Measurements from ENCODE around the gene MAPK8IP2. TPM values are rescaled to one million over a fixed set of nuclear protein-coding genes. Genes with fewer than 3 reads are reported as not detected.

The MAPK8IP2 gene
- total RNA-seq, 1 experiment from 2014 or later: 6.4 TPM

DNA sequence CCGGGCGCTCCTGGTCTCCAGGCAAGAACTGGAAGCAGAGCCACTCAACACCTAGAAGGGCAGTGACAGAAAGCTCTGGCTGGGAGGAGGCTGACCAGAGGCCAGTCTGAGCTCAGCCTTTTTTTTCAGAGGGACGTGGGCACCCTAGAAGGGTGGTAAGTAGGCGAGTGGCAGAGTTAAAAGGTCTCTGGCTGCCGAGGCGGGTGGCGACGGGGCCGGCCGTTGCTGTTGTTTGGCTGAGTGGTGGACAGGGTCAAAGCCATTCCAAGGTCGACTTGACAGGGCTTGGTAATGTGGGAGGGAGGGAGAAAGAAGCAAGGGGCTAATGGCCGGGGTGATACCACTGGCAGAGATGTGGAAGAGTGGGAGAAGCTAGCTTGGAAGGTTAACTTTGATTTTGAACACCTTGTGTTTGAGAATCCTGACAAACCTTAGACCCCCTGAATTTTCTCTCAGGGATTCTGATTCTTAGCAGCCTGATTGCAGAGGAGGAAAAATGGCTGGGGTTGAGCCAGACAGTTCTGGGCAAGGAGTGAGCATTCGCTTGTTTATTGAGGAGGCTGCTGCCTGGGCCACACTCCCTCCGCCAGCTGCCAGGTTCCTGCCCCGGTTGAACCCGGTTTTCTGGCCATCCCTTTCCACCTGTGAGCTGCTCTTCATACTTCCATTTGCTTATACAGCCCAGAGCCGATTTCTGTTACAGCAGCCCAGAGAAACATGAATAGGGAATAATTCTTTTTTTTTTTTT is 37.0 kb upstream of the MAPK8IP2 start:
- ATAC-seq (no peak; the same call in 1 of the 2 replicates), DNase-seq (ENCODE audit: low read depth, low spot score) (no peak)
- no TSS peak for BruUV-seq (replicated peaks)
- ChIA-PET RAD21 (ENCODE audit: low non-redundant PET in 1 of 2, low total read pairs in 2 of 2, uncharacterized antibody in 2 of 2, unreplicated experiment in 2 of 2) (interaction anchor here in 1 of 2 experiments (0.8 to 1.2 kb wide), 2 partner anchors 12 to 36 kb away, joined by 3 to 4 read pairs; no protein-coding TSS in a partner anchor), CTCF (interaction anchor here (1.3 to 1.7 kb wide), 6 partner anchors 9 to 57 kb away, joined by 4 to 11 read pairs (median 8); partner anchors contain the start of genes CHKB and SCO2), POLR2A (interaction anchor here (1.0 to 1.6 kb wide), 7 partner anchors 11 to 65 kb away, joined by 3 to 8 read pairs (median 4); partner anchors contain the start of genes ARSA, CHKB, LMF2 and NCAPH2)
- H3K27me3 ChIP-seq (ENCODE audit: insufficient read depth, low read length): no peaks in the 10 kb centered on the region
- no peaks in the 10 kb centered on the region for H4K20me1 ChIP-seq (ENCODE audit: insufficient read depth)
- peak overlapping the region; percentile 43; the same call in 1 of the 2 replicates for H3K27ac ChIP-seq (ENCODE audit: low read depth, low read length)
- peak overlapping the region; percentile 81 for H3K4me2 ChIP-seq (ENCODE audit: low read length)
- no peaks in the 10 kb centered on the region; a peak in 1 of 4 replicates for H3K36me3 ChIP-seq (ENCODE audit: control insufficient read depth in 1 of 2, insufficient read depth in 2 of 2, low read length in 2 of 2)
- no peak for TF ChIP-seq SP1 (IDR thresholded peaks at IDR 0.05; ENCODE audit: low read depth)
- peak overlapping the region; percentile 61 for H3K9ac ChIP-seq (ENCODE audit: low read length)
- no peaks in the 10 kb centered on the region for H3K9me3 ChIP-seq (ENCODE audit: control insufficient read depth in 1 of 2, insufficient read depth in 1 of 2, low read depth in 1 of 2, low read length in 2 of 2)
- no peak overlapping the region for H2AFZ ChIP-seq (ENCODE audit: low read depth, low read length, poor library complexity, severe bottlenecking)
- peaks cover 6 to 11% of the 10 kb centered on the region in 2 experiments; a peak in 2 of 4 replicates for H3K4me1 ChIP-seq (ENCODE audit: control insufficient read depth in 1 of 2, insufficient read depth in 2 of 2, low read length in 2 of 2)
- intact Hi-C loops (cut with micrococcal nuclease): no loop called here
- H3K4me3 ChIP-seq (replicated peaks in 1 of 2; ENCODE audit: low read depth in 1 of 2, low read length in 2 of 2): peak overlapping the region; percentile 70
- no peaks in the 10 kb centered on the region for H3K79me2 ChIP-seq (ENCODE audit: insufficient read depth, low read length)
- H3K9me2 ChIP-seq (ENCODE audit: insufficient read depth): no peaks in the 10 kb centered on the region

DNA sequence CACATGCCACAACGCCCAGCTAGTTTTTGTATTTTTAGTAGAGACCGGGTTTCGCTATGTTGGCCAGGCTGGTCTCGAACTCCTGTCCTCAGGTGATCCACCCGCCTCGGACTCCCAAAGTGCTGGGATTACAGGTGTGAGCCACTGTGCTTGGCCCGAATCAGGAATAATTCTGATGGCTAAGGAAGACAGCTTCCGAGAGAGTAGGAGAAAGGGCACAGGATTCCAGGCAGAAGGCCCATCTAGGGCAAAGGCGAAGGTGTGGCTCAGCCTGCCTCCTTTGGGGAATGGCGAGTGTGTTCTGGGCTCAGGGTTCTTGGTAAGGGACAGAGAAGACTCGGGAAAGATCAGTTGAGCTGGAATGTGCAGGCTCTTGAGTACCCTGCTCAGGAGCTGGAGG is 36.3 kb upstream of the MAPK8IP2 start:
- H3K79me2 ChIP-seq (ENCODE audit: insufficient read depth, low read length): no peaks in the 10 kb centered on the region
- peaks cover 0 to under 1% of the 10 kb centered on the region in 2 experiments; a peak in 1 of 4 replicates for H3K36me3 ChIP-seq (ENCODE audit: control insufficient read depth in 1 of 2, insufficient read depth in 2 of 2, low read length in 2 of 2)
- ChIA-PET RAD21 (ENCODE audit: low non-redundant PET in 1 of 2, low total read pairs in 2 of 2, uncharacterized antibody in 2 of 2, unreplicated experiment in 2 of 2) (no interaction called here), CTCF (interaction anchor here (1.4 kb wide), 1 partner anchor 56 kb away, joined by 4 read pairs; no protein-coding TSS in a partner anchor), POLR2A (interaction anchor here (1.0 kb wide), 1 partner anchor 64 kb away, joined by 3 read pairs; the partner anchor contains the start of gene ARSA)
- no peak overlapping the region for H3K27ac ChIP-seq (ENCODE audit: low read depth, low read length)
- H3K9me3 ChIP-seq (ENCODE audit: control insufficient read depth in 1 of 2, insufficient read depth in 1 of 2, low read depth in 1 of 2, low read length in 2 of 2): no peaks in the 10 kb centered on the region
- H4K20me1 ChIP-seq (ENCODE audit: insufficient read depth): no peaks in the 10 kb centered on the region
- no peak overlapping the region for H3K4me3 ChIP-seq (replicated peaks in 1 of 2; ENCODE audit: low read depth in 1 of 2, low read length in 2 of 2)
- intact Hi-C loops (cut with micrococcal nuclease): no loop called here
- no peak overlapping the region for H3K9ac ChIP-seq (ENCODE audit: low read length)
- H2AFZ ChIP-seq (ENCODE audit: low read depth, low read length, poor library complexity, severe bottlenecking): no peak overlapping the region
- H3K4me2 ChIP-seq (ENCODE audit: low read length): peak overlapping the region; percentile 12; the same call in 1 of the 2 replicates
- BruUV-seq (replicated peaks): no TSS peak
- H3K9me2 ChIP-seq (ENCODE audit: insufficient read depth): no peaks in the 10 kb centered on the region
- no peaks in the 10 kb centered on the region for H3K27me3 ChIP-seq (ENCODE audit: insufficient read depth, low read length)
- DNase-seq (ENCODE audit: low read depth, low spot score) (no peak), ATAC-seq (no peak)
- H3K4me1 ChIP-seq (ENCODE audit: control insufficient read depth in 1 of 2, insufficient read depth in 2 of 2, low read length in 2 of 2): peaks cover 6 to 11% of the 10 kb centered on the region in 2 experiments; a peak in 2 of 4 replicates
- TF ChIP-seq EZH2phosphoT487 (IDR thresholded peaks at IDR 0.05; ENCODE audit: borderline replicate concordance) (no peak), ELF1 (IDR thresholded peaks at IDR 0.05; ENCODE audit: borderline replicate concordance, low read depth) (no peak), ZFX (IDR thresholded peaks at IDR 0.05) (no peak), EGR1 (IDR thresholded peaks at IDR 0.05; ENCODE audit: low read depth) (no peak), RAD21 (IDR thresholded peaks at IDR 0.05; ENCODE audit: low read depth) (no peak), CBX3 (IDR thresholded peaks at IDR 0.05; ENCODE audit: low read depth) (no peak), SIN3A (IDR thresholded peaks at IDR 0.05; ENCODE audit: low read depth) (no peak), POLR2A (IDR thresholded peaks at IDR 0.05; ENCODE audit: borderline replicate concordance, extremely low read depth, insufficient read depth, insufficient read length) (no peak), POLR2AphosphoS5 (IDR thresholded peaks at IDR 0.05; ENCODE audit: low read depth, low read length) (no peak)
- TF ChIP-seq, protein P1, sequence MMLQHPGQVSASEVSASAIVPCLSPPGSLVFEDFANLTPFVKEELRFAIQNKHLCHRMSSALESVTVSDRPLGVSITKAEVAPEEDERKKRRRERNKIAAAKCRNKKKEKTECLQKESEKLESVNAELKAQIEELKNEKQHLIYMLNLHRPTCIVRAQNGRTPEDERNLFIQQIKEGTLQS (IDR thresholded peaks at IDR 0.05): no peak
- TF ChIP-seq, protein P2, sequence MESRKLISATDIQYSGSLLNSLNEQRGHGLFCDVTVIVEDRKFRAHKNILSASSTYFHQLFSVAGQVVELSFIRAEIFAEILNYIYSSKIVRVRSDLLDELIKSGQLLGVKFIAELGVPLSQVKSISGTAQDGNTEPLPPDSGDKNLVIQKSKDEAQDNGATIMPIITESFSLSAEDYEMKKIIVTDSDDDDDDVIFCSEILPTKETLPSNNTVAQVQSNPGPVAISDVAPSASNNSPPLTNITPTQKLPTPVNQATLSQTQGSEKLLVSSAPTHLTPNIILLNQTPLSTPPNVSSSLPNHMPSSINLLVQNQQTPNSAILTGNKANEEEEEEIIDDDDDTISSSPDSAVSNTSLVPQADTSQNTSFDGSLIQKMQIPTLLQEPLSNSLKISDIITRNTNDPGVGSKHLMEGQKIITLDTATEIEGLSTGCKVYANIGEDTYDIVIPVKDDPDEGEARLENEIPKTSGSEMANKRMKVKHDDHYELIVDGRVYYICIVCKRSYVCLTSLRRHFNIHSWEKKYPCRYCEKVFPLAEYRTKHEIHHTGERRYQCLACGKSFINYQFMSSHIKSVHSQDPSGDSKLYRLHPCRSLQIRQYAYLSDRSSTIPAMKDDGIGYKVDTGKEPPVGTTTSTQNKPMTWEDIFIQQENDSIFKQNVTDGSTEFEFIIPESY (IDR thresholded peaks at IDR 0.05; ENCODE audit: extremely low read depth, insufficient replicate concordance, low read length): no peak
- TF ChIP-seq, protein P3, sequence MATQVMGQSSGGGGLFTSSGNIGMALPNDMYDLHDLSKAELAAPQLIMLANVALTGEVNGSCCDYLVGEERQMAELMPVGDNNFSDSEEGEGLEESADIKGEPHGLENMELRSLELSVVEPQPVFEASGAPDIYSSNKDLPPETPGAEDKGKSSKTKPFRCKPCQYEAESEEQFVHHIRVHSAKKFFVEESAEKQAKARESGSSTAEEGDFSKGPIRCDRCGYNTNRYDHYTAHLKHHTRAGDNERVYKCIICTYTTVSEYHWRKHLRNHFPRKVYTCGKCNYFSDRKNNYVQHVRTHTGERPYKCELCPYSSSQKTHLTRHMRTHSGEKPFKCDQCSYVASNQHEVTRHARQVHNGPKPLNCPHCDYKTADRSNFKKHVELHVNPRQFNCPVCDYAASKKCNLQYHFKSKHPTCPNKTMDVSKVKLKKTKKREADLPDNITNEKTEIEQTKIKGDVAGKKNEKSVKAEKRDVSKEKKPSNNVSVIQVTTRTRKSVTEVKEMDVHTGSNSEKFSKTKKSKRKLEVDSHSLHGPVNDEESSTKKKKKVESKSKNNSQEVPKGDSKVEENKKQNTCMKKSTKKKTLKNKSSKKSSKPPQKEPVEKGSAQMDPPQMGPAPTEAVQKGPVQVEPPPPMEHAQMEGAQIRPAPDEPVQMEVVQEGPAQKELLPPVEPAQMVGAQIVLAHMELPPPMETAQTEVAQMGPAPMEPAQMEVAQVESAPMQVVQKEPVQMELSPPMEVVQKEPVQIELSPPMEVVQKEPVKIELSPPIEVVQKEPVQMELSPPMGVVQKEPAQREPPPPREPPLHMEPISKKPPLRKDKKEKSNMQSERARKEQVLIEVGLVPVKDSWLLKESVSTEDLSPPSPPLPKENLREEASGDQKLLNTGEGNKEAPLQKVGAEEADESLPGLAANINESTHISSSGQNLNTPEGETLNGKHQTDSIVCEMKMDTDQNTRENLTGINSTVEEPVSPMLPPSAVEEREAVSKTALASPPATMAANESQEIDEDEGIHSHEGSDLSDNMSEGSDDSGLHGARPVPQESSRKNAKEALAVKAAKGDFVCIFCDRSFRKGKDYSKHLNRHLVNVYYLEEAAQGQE (IDR thresholded peaks at IDR 0.05; ENCODE audit: low read depth): no peak
